CD8-positive, alpha-beta memory T cell (primary cell): ENCODE measurements around the gene RNF31. TPM values are rescaled to one million over a fixed set of nuclear protein-coding genes. Genes with fewer than 3 reads are reported as not detected.

Experiments used
- CTCF ChIA-PET: fragments of 350-600 bp; sonication (Branson Sonifier 250); formaldehyde crosslinking; loops from one replicate; lab custom pipeline; 2021; ENCODE audit warnings: antibody characterized with exemption; lab: Charles Lee
- POLR2A ChIA-PET: fragments of 350-600 bp; sonication (Branson Sonifier 250); formaldehyde crosslinking; loops from one replicate; lab custom pipeline; 2021; ENCODE audit warnings: antibody characterized with exemption; lab: Charles Lee
- DNase-seq, 5 donors: peaks; one replicate each; pipeline versions ENCODE4 v3.0.0 to v3.0.0-alpha.2; 2020 to 2022; ENCODE audit warnings: mixed read lengths in 1 of 5
- H3K27ac ChIP-seq: one replicate; pipeline ENCODE4 v1.7.0; 2013; ENCODE audit warnings: low read depth, mild to moderate bottlenecking, low read length, moderate library complexity
- H3K27me3 ChIP-seq: 2 replicates; pipeline ENCODE4 v1.7.0; 2013; ENCODE audit warnings: low read length, mild to moderate bottlenecking; ENCODE audit not compliant: insufficient read depth, poor library complexity, severe bottlenecking
- H3K36me3 ChIP-seq: 2 replicates; pipeline ENCODE4 v1.7.0; 2013; ENCODE audit warnings: mild to moderate bottlenecking, low read length, moderate library complexity; ENCODE audit not compliant: insufficient read depth
- H3K4me1 ChIP-seq: 2 replicates; pipeline ENCODE4 v1.7.0; 2013; ENCODE audit warnings: mild to moderate bottlenecking, low read length, moderate library complexity; ENCODE audit not compliant: insufficient read depth
- H3K4me3 ChIP-seq: 2 replicates; pipeline ENCODE4 v1.7.0; 2013; ENCODE audit warnings: mild to moderate bottlenecking, low read length
- H3K9me3 ChIP-seq: 2 replicates; pipeline ENCODE4 v1.7.0; 2013; ENCODE audit warnings: mild to moderate bottlenecking, low read length
- H3K27ac Mint-ChIP-seq, 8 donors: one replicate each; pipeline ENCODE4 v1.8.0; 2020 to 2021; ENCODE audit warnings: mixed read lengths in 8 of 8, mild to moderate bottlenecking in 6 of 8, inconsistent platforms in 3 of 8, moderate library complexity in 3 of 8
- H3K27me3 Mint-ChIP-seq, 2 donors: one replicate each; pipeline ENCODE4 v1.8.0; 2020 to 2021; ENCODE audit warnings: mixed read lengths in 2 of 2, mild to moderate bottlenecking in 1 of 2, moderate library complexity in 1 of 2
- H3K36me3 Mint-ChIP-seq, 3 donors: one replicate each; pipeline ENCODE4 v1.8.0; 2020 to 2021; ENCODE audit warnings: mixed read lengths in 3 of 3, inconsistent platforms in 1 of 3, mild to moderate bottlenecking in 1 of 3
- H3K4me1 Mint-ChIP-seq, 3 donors: one replicate each; pipeline ENCODE4 v1.8.0; 2020 to 2021; ENCODE audit warnings: mixed read lengths in 3 of 3, inconsistent platforms in 1 of 3, mild to moderate bottlenecking in 1 of 3
- H3K4me3 Mint-ChIP-seq, 7 donors: one replicate each; pipeline ENCODE4 v1.8.0; 2020 to 2021; ENCODE audit warnings: mixed read lengths in 7 of 7, mild to moderate bottlenecking in 6 of 7, moderate library complexity in 4 of 7, inconsistent platforms in 2 of 7
- H3K9me3 Mint-ChIP-seq, 5 donors: one replicate each; pipeline ENCODE4 v1.8.0; 2020 to 2022; ENCODE audit warnings: mixed read lengths in 5 of 5, mild to moderate bottlenecking in 3 of 5, moderate library complexity in 2 of 5, inconsistent platforms in 1 of 5
- polyA plus RNA-seq: library from polyadenylated mRNA; unstranded; fragments of 300-500 nt; fragmentation: Illumina TruSeq; gene quantifications from one replicate; pipeline ENCODE4 v1.2.3, GENCODE V29; 2021
- total RNA-seq, 2 experiments: library from RNA; stranded (reverse); gene quantifications; one replicate each; pipeline ENCODE4 v1.2.3, GENCODE V29; 2021

RNF31 gene
- total and polyA plus RNA-seq, 3 experiments from 2014 or later = 71.5 to 85.9 (median 85.9) TPM

GRCh38 chr14:24177041-24177825 is 29.9 kb downstream of the RNF31 start:
- H3K9me3 Mint-ChIP-seq = no peaks in the 10 kb centered on the region
- no peak overlapping the region for H3K4me3 Mint-ChIP-seq
- H3K27me3 ChIP-seq = no peaks in the 10 kb centered on the region
- peak overlapping the region in 4 of 8 donors; percentile 31 to 79 (median 44) for H3K27ac Mint-ChIP-seq
- peaks cover 0 to 72% (median 9%) of the 10 kb centered on the region in 3 donors for H3K36me3 Mint-ChIP-seq
- no peaks in the 10 kb centered on the region for H3K4me1 ChIP-seq
- POLR2A ChIA-PET = interaction anchor here (0.6 kb wide), 1 partner anchor 27 kb away, joined by 3 read pairs; no protein-coding TSS in a partner anchor
- no peak overlapping the region for H3K27ac ChIP-seq
- H3K4me3 ChIP-seq = no peak overlapping the region
- peaks cover 19% of the 10 kb centered on the region for H3K36me3 ChIP-seq
- CTCF ChIA-PET = interaction anchor here (1.7 kb wide), 1 partner anchor 43 kb away, joined by 3 read pairs; no protein-coding TSS in a partner anchor
- peaks cover 22 to 25% (median 23%) of the 10 kb centered on the region in 3 donors for H3K4me1 Mint-ChIP-seq
- no peaks in the 10 kb centered on the region for H3K27me3 Mint-ChIP-seq
- no peak for DNase-seq
- H3K9me3 ChIP-seq = no peaks in the 10 kb centered on the region

DNA sequence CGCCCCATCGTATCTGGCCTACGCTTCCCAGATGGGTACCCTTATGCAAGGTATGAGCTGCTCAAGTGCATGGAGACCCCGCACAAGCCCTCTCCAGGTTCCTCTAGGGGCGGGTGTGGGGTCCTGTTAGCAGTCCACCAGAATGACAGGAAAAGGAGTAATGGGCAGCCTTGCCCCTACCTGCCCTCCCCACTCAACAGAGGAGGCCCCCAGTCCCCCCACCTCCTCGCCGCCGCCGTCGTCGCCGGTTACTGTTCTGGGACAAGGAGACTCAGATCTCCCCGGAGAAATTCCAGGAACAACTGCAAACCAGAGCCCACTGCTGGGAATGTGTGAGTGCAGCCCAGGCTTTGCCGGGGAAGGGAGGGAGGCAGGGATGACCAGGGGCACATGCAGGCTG is 30.6 kb downstream of the RNF31 start:
- H3K27ac Mint-ChIP-seq = peak overlapping the region in 1 of 8 donors; percentile 42
- H3K27me3 Mint-ChIP-seq = no peaks in the 10 kb centered on the region
- no peak overlapping the region for H3K4me3 Mint-ChIP-seq
- H3K9me3 Mint-ChIP-seq = no peaks in the 10 kb centered on the region
- POLR2A ChIA-PET = no interaction called here
- CTCF ChIA-PET = interaction anchor here (1.7 kb wide), 1 partner anchor 42 kb away, joined by 3 read pairs; no protein-coding TSS in a partner anchor
- Histone ChIP-seq H3K27ac (no peak overlapping the region), H3K9me3 (no peaks in the 10 kb centered on the region), H3K4me1 (no peaks in the 10 kb centered on the region), H3K27me3 (no peaks in the 10 kb centered on the region), H3K36me3 (peaks cover 19% of the 10 kb centered on the region), H3K4me3 (no peak overlapping the region)
- peaks cover 0 to 78% (median 9%) of the 10 kb centered on the region in 3 donors for H3K36me3 Mint-ChIP-seq
- DNase-seq = no peak
- H3K4me1 Mint-ChIP-seq = peaks cover 19 to 22% (median 19%) of the 10 kb centered on the region in 3 donors

DNA sequence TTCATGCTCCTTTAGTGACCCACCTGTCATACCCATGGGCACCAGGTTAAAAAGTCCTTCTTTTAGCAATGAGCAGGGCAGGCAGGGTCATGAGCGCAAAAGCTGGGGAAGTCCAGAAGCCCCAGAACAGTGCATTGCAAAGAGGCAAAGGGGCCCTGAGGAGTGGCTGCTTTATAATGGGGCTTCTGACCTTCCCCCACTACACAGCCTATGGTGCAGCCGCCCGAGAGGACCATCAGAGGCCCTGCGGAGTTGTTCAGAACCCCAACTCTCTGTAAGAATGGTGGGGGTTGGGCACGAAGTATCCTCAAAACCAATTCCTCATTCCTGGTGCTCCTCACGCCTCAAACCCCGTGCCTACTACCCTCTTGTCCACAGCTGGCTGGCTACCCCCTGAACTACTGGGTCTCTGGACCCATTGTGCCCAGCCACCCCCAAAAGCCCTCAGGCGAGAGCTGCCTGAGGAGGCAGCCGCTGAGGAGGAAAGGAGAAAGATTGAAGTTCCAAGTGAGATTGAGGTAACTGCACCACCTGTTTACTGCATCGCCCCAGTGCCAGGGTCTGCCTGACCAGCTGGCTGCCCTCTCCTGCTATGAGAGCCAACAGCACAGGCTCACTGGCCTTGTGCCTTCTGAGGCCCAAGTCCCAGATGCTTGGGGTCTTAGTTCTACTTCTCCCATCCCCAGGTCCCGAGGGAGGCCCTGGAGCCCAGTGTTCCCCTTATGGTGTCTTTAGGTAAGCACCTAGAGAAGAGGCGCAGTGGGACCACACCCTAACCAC is 31.3 kb downstream of the RNF31 start:
- Mint-ChIP-seq H3K9me3 (no peaks in the 10 kb centered on the region), H3K4me3 (no peak overlapping the region), H3K4me1 (peaks cover 13 to 15% (median 15%) of the 10 kb centered on the region in 3 donors), H3K27me3 (no peaks in the 10 kb centered on the region), H3K27ac (peak overlapping the region in 2 of 8 donors; percentile 22 to 23), H3K36me3 (peaks cover 0 to 85% (median 9%) of the 10 kb centered on the region in 3 donors)
- Histone ChIP-seq H3K27me3 (no peaks in the 10 kb centered on the region), H3K4me1 (no peaks in the 10 kb centered on the region), H3K27ac (no peak overlapping the region), H3K36me3 (peaks cover 23% of the 10 kb centered on the region), H3K4me3 (no peak overlapping the region), H3K9me3 (no peaks in the 10 kb centered on the region)
- DNase-seq = no peak
- CTCF ChIA-PET = interaction anchor here (0.9 to 1.7 kb wide), 2 partner anchors 41 to 69 kb away, joined by 3 read pairs; no protein-coding TSS in a partner anchor
- POLR2A ChIA-PET = no interaction called here

- Histone ChIP-seq H3K27ac (no peak overlapping the region), H3K4me3 (no peak overlapping the region), H3K4me1 (no peaks in the 10 kb centered on the region), H3K27me3 (no peaks in the 10 kb centered on the region), H3K36me3 (peaks cover 24% of the 10 kb centered on the region), H3K9me3 (no peaks in the 10 kb centered on the region)
- Mint-ChIP-seq H3K4me1 (peaks cover 10 to 14% (median 14%) of the 10 kb centered on the region in 3 donors), H3K9me3 (no peaks in the 10 kb centered on the region), H3K4me3 (no peak overlapping the region), H3K27me3 (no peaks in the 10 kb centered on the region), H3K27ac (peak overlapping the region in 3 of 8 donors; percentile 22 to 90 (median 23)), H3K36me3 (peaks cover 0 to 91% (median 8%) of the 10 kb centered on the region in 3 donors)
- ChIA-PET POLR2A (no interaction called here), CTCF (interaction anchor here (0.9 to 2.7 kb wide), 3 partner anchors 9 to 70 kb away, joined by 3 to 16 read pairs (median 4); partner anchors contain the start of gene IRF9)
- DNase-seq = no peak
Observed at GRCh38 chr14:24179294-24179960, 32.1 kb downstream of the RNF31 start.

- Histone ChIP-seq H3K27me3 (no peaks in the 10 kb centered on the region), H3K4me1 (no peaks in the 10 kb centered on the region), H3K27ac (no peak overlapping the region), H3K9me3 (no peaks in the 10 kb centered on the region), H3K4me3 (no peak overlapping the region), H3K36me3 (peaks cover 32% of the 10 kb centered on the region)
- peaks cover 0 to 90% (median 4%) of the 10 kb centered on the region in 3 donors for H3K36me3 Mint-ChIP-seq
- peaks cover 2 to 7% (median 6%) of the 10 kb centered on the region in 3 donors for H3K4me1 Mint-ChIP-seq
- POLR2A ChIA-PET = no interaction called here
- H3K27ac Mint-ChIP-seq = peak overlapping the region in 5 of 8 donors; percentile 23 to 86 (median 38)
- no peaks in the 10 kb centered on the region for H3K9me3 Mint-ChIP-seq
- no peaks in the 10 kb centered on the region for H3K27me3 Mint-ChIP-seq
- CTCF ChIA-PET = interaction anchor here (0.9 to 2.7 kb wide), 5 partner anchors 10 to 251 kb away, joined by 3 to 16 read pairs (median 4); partner anchors contain the start of gene IRF9
- H3K4me3 Mint-ChIP-seq = no peak overlapping the region
- no peak for DNase-seq
Observed at GRCh38 chr14:24179961-24180796, 32.9 kb downstream of the RNF31 start.

- Mint-ChIP-seq H3K9me3 (no peaks in the 10 kb centered on the region), H3K27me3 (no peaks in the 10 kb centered on the region), H3K36me3 (peaks cover 0 to 96% (median 4%) of the 10 kb centered on the region in 3 donors), H3K4me1 (peaks cover 3 to 4% (median 3%) of the 10 kb centered on the region in 3 donors), H3K4me3 (peak overlapping the region in 1 of 7 donors; percentile 84), H3K27ac (peak overlapping the region in 3 of 8 donors; percentile 17 to 86 (median 19))
- Histone ChIP-seq H3K27me3 (no peaks in the 10 kb centered on the region), H3K36me3 (peaks cover 44% of the 10 kb centered on the region), H3K9me3 (no peaks in the 10 kb centered on the region), H3K4me3 (no peak overlapping the region), H3K4me1 (no peaks in the 10 kb centered on the region), H3K27ac (no peak overlapping the region)
- no peak for DNase-seq
- POLR2A ChIA-PET = no interaction called here
- CTCF ChIA-PET = interaction anchor here (1.0 to 2.7 kb wide), 4 partner anchors 18 to 250 kb away, joined by 3 to 16 read pairs (median 4); partner anchors contain the start of genes IRF9 and PSME2
Observed at GRCh38 chr14:24181371-24182077, 34.2 kb downstream of the RNF31 start.
